ES-I3 (cell line): ENCODE measurements around the gene SETBP1.

ENCODE experiments used
- H3K36me3 ChIP-seq: 2 replicates; pipeline ENCODE4 v1.6.1; 2013; ENCODE audit warnings: mild to moderate bottlenecking, low read length, control low read depth, moderate library complexity; ENCODE audit not compliant: insufficient read depth
- H3K4me1 ChIP-seq: 2 replicates; pipeline ENCODE4 v1.6.1; 2013; ENCODE audit warnings: mild to moderate bottlenecking, control low read depth, low read length; ENCODE audit not compliant: insufficient read depth
- H3K9ac ChIP-seq: 2 replicates; pipeline ENCODE4 v1.6.1; 2013; ENCODE audit warnings: low read depth, mild to moderate bottlenecking, low read length, moderate library complexity
- H3K9me3 ChIP-seq: 2 replicates; pipeline ENCODE4 v1.6.1; 2013; ENCODE audit warnings: mild to moderate bottlenecking, low read length, moderate library complexity; ENCODE audit not compliant: control insufficient read depth, insufficient read depth

Gene SETBP1

DNA sequence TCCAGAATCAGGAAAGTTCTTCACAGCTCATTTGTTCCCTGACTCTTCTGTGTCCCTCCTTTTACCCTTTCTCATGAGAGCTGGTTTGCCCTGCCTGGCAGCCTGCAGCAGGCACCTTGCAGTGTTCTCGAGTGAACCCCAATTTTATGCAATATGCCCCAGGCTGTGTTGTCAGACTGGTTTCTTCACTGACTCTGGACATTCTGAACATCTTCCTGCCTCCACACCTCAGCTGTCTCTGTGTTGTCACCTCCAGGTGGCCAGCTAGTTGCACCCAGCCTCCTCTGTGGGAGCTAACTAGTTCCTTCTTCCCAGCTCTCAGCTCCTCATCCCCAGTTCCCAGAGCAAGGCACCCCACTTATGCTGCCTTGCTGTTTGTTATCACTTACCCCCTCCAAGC lies 5.5 kb downstream of the SETBP1 start:
- Histone ChIP-seq H3K36me3 (no peaks in the 10 kb centered on the region), H3K4me1 (peaks cover 8% of the 10 kb centered on the region; the same call in 1 of the 2 replicates)

GRCh38 chr18:44687421-44687820 lies 6.7 kb downstream of the SETBP1 start:
- H3K4me1 ChIP-seq: peaks cover 8% of the 10 kb centered on the region; the same call in 1 of the 2 replicates
- no peak overlapping the region for H3K9ac ChIP-seq
- H3K36me3 ChIP-seq: no peaks in the 10 kb centered on the region
- no peaks in the 10 kb centered on the region for H3K9me3 ChIP-seq

More for the DNA sequence above, 5.5 kb downstream of the SETBP1 start:
- Histone ChIP-seq H3K9me3 (no peaks in the 10 kb centered on the region), H3K9ac (no peak overlapping the region)

DNA sequence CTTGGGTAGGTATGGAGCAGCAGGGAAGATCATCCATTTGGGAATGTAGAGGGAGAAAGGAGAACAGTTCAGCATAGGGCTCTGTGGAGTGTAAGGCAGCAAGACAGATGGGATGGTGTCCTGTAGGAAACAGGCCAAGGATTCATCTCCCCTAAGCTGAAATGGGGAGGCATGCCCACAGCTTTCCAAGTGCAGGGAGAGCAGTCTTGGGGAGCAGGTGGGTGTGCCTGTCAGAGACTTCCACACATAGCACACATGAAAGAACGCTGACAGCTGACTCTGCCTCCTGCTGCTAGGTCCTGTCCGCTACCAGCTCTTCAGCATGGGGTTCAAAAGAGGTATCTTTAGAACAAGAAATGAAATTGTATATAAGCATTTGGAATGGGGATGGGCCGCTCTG lies 9.0 kb downstream of the SETBP1 start:
- no peaks in the 10 kb centered on the region for H3K4me1 ChIP-seq
- no peak overlapping the region for H3K9ac ChIP-seq
- no peaks in the 10 kb centered on the region for H3K36me3 ChIP-seq
- no peaks in the 10 kb centered on the region for H3K9me3 ChIP-seq

DNA sequence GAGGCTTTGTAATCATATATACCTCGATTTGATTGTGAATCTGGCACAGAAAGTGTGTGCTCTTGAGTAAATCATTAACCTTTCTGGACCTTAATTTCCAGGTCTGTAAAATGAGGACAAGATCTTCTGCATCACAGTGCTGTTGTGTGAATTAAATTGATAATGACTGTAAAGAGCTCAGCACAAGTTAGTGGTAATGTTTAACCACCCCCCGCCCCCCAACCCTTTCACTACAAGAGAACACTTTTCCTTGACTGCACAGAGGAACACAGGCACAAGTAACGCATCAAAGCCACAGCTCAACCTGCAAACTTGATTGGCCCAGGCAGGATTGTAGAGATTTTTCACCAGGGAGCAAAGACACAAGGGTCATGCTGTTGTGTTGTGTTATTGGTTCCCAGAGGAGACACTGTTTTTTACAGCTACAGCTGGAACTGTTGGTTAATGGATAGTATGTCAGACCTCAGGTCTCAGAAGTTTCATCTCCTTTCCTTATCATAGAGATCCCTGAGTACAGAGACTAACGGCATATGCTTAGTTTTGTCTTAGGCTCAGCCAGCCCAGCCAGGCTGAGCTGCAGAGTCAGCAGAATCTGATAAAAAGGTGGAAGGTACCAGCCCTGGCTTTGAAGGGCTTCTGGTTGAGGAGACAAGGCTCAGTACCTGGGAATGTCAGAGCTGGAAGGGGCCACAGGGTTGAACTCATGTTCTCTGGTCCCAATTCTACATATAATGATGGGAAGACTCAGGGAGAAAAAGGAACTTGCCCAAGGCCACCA lies 10.6 kb downstream of the SETBP1 start:
- Histone ChIP-seq H3K36me3 (no peaks in the 10 kb centered on the region), H3K9ac (no peak overlapping the region), H3K4me1 (no peaks in the 10 kb centered on the region; the same call in 1 of the 2 replicates), H3K9me3 (no peaks in the 10 kb centered on the region)

DNA sequence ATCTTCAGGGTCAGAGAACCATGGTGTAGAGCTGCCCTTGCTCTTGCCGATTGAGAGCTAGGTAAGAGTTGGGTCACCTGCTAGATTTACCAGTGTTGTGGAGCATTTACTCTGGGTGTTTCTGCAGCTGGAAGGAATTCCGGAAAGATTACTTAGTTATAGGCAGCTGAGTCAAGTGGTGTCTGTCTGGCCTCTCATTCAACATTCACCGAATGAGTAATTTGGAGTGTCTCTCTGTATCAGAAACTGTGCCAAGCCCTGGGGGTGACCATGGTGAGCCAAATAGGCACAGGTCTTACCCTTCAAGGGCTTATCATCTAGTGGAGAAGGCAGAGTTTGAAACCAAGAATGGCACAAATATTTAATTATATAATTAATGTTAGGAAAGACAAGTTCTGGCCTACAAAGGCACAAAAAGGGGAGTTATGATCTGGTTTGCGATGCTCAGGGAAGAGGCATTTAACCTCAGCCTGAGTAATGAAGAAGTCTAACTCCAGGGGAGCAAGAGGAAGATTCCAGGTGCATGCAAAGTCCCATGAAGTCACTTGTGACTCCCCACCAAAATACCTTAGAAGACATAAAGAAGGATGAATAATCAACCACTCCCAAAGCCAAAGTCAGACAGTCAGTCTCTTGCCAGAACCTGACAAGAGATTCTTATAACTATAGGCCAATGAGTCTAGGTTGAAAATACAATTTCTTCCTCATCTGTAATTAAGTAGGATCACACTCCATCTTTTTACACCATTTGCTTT lies 12.5 kb downstream of the SETBP1 start:
- Histone ChIP-seq H3K9ac (no peak overlapping the region), H3K4me1 (peaks cover 11% of the 10 kb centered on the region; the same call in 1 of the 2 replicates), H3K36me3 (no peaks in the 10 kb centered on the region), H3K9me3 (no peaks in the 10 kb centered on the region)

GRCh38 chr18:44695503-44695902 lies 14.8 kb downstream of the SETBP1 start:
- Histone ChIP-seq H3K4me1 (peaks cover 11% of the 10 kb centered on the region; the same call in 1 of the 2 replicates), H3K9me3 (no peaks in the 10 kb centered on the region), H3K36me3 (no peaks in the 10 kb centered on the region), H3K9ac (no peak overlapping the region)

- Histone ChIP-seq H3K4me1 (peaks cover 11% of the 10 kb centered on the region; the same call in 1 of the 2 replicates), H3K36me3 (no peaks in the 10 kb centered on the region), H3K9me3 (no peaks in the 10 kb centered on the region), H3K9ac (no peak overlapping the region)
Observed at GRCh38 chr18:44696892-44697291, 16.2 kb downstream of the SETBP1 start.

- H3K4me1 ChIP-seq: peaks cover 11% of the 10 kb centered on the region; the same call in 1 of the 2 replicates
- H3K36me3 ChIP-seq: no peaks in the 10 kb centered on the region
- H3K9me3 ChIP-seq: no peaks in the 10 kb centered on the region
- no peak overlapping the region for H3K9ac ChIP-seq
Observed at GRCh38 chr18:44697315-44697714, 16.6 kb downstream of the SETBP1 start.

DNA sequence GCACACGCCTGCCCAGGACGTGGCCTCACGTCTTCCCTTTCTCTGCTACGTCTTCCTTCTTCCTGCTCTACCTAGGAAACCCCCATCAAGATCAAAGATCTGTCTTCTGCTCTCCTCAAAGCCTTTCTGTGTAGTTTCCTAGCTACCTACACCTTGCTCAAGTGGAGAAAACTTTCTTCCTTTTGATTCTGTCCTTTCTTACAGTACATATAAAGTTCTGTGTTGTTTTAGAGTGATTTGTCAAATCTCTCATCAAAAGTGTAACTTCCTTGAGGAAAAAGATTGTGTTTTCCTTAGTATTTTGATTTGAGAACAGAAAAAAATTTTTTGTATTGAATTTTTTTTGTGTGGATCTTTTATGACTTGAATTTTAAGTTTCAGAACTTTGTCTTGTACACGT lies 17.8 kb downstream of the SETBP1 start:
- Histone ChIP-seq H3K9me3 (no peaks in the 10 kb centered on the region), H3K4me1 (peaks cover 12% of the 10 kb centered on the region), H3K36me3 (no peaks in the 10 kb centered on the region), H3K9ac (no peak overlapping the region)

- H3K9me3 ChIP-seq: no peaks in the 10 kb centered on the region
- H3K36me3 ChIP-seq: no peaks in the 10 kb centered on the region
- H3K4me1 ChIP-seq: peaks cover 18% of the 10 kb centered on the region
- no peak overlapping the region for H3K9ac ChIP-seq
Observed at GRCh38 chr18:44699572-44700261, 19.0 kb downstream of the SETBP1 start.

- no peaks in the 10 kb centered on the region for H3K9me3 ChIP-seq
- H3K36me3 ChIP-seq: no peaks in the 10 kb centered on the region
- peaks cover 18% of the 10 kb centered on the region for H3K4me1 ChIP-seq
- no peak overlapping the region for H3K9ac ChIP-seq
Observed at GRCh38 chr18:44700652-44701051, 20.0 kb downstream of the SETBP1 start.

GRCh38 chr18:44701227-44701626 lies 20.5 kb downstream of the SETBP1 start:
- H3K36me3 ChIP-seq: no peaks in the 10 kb centered on the region
- H3K9ac ChIP-seq: no peak overlapping the region
- no peaks in the 10 kb centered on the region for H3K9me3 ChIP-seq
- H3K4me1 ChIP-seq: peaks cover 18% of the 10 kb centered on the region

DNA sequence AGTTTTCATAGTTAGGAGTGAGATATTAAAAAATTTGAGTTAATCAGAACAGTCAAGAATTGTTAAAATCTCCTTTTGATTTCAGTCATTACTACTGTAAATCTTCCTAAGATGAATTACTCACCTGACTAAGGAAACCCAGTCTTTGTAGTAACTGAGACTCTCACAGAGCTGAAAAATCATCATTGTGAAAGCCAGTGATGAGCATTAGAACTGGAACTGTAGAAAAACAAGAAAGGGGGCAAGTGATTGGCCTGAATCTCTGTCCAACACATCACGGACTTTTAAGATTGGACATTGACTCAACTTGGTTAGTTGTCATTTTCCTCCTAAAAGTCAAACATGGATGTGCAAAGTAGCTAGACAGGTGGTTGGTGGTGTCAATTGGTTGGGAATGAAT lies 21.9 kb downstream of the SETBP1 start:
- Histone ChIP-seq H3K9me3 (no peaks in the 10 kb centered on the region), H3K36me3 (no peaks in the 10 kb centered on the region), H3K9ac (no peak overlapping the region), H3K4me1 (peaks cover 7% of the 10 kb centered on the region)

DNA sequence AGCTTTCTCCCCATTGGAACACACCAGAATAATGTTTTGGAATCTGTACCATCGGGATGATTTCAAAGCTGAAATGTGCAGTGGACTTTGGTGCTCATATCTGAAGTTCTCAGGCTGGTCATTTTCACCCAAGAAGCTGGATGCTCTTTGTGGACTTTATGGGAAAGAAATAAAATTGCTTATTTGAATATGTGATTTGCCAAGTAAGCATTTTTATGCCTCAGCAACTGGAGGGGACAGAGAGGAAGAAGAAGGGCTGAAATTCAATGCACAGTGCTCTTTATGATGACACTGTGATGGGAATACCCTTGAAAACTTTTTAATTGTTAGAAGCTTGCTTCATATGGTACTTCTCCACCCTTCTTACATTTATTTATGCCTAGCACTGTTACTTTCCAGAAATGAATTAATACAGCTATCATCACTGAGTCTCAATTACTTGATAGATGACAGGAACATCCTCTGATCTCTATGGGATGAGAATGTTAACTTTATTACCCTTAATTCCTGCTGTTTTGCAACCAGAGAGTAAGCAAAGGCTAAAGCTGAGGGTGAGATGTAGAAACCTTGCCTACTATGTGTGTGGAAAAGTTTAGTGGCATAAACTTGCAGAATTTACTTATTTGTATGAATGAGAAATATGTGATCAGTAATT lies 23.6 kb downstream of the SETBP1 start:
- Histone ChIP-seq H3K36me3 (no peaks in the 10 kb centered on the region), H3K9me3 (no peaks in the 10 kb centered on the region), H3K9ac (no peak overlapping the region), H3K4me1 (peaks cover 7% of the 10 kb centered on the region)
